Pons (tissue), 1 donor: ENCODE data around the gene ZNF318.
A peak's percentile ranks its signal among the peaks of the same experiment; 100 is the strongest.
"Not testable (repeated sequence)": the region's sequence is repeated elsewhere in the genome, so short reads cannot be mapped to it uniquely, and the experiment has no call there.

Source experiments
- DNase-seq: peaks from one replicate; pipeline ENCODE4 v3.0.0-alpha.2; 2016; ENCODE audit warnings: low spot score

ZNF318 gene

DNA sequence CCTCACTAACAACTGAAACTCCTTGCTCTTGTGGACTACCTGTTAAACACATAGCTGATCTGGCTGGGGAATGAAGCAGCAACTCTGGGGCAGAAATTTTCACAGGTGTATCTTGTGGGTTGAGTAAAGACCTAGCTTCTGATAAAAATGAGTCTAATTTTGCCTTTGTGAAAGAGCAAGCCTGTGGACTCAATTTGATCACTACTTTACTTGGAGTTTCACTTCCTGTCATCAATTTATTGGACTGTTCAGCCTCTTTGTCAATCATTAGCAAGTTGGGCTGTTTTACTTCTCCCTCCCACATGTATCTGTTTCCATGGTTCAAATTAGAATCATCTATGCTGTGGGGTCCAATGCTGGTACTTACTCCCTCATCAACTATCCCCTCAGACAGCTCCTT, 31.2 kb downstream of the ZNF318 start:
- no peak for DNase-seq

DNA sequence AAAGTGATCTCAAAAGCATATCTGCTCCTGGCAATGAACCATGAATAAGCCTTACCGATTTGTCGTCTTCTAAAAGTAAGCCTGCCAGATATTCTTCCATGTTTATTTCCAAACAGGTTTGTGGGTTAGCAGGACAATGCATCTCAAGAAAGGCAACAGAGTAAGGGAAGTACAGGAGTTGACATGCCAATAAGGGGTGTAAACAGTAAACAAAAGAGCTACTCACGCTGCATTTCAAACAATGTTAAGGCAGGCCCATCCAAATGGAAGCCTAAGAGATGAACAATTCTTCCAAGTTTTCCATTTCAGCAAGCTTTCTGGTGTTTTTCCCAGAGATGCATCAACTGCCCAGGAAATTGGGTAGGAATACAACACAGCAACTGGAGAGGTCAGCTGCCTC, 33.1 kb downstream of the ZNF318 start:
- peak; percentile 22 for DNase-seq

DNA sequence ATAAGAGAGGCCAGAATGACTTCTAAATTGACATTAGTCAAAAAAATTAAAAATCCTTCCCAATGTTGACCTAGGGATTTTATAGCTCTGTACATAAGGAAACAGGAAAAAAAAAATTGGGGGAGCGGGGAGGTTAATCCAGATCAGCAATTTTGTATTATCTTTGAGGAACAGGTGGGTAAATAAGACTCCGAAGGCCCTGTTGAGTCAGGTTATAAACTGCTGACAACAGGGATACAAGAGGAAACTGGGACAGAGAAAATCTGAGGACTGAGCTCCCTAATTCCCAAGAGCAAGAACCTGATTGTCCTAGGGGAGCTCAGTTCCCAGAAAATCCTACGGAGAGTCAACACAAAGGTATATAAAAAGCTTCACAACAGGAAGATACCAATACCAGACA, 34.0 kb downstream of the ZNF318 start:
- DNase-seq, result no peak

DNA sequence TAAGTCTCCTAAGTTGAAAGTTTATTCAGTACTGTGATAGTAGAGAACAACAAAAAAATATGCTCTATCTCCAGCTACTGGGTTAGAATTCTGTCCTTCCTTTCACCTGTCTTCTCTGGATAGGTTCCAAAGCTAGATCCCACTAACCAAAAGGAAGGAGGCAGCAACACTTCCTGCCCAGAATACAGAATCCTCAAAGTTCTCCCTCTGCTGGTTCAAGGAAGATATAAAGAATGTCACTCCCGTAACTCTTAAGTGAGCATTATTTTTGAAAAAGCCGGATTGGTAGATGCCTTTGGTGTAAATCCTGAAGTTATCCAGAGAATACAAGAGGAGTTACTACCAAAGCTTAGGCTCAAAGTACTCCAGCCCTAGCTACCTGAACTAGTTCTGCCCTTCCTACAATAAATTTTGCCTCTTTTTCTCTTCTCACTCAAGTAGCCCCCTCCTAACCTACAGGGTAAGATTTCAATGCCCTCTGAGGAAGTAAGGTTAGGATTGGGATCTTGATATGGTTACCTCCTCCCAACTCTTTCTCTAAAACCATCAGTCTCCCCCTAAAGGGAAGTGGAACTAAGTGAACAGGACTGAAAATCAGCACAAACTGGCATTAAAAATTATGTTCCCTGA, 34.9 kb downstream of the ZNF318 start:
- DNase-seq, result no peak

DNA sequence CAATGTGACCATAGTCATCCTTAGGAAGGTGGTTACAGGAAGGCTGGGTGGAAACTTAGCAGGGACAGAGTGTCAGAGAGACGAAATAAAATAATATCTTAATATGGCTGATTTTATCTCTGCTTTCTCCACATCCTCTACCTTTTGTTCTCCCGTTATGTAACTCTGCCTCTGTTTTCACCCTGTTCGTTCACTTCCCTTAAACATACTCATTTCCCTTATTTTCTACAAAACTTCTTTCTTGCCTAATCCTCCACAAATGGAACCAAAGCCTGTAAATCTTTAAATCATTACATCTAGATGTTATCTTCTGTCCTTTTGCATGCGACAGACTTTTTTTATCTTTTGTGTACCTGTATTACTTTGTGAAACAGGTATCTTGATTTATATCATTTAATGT, 37.6 kb downstream of the ZNF318 start:
- no peak for DNase-seq

DNA sequence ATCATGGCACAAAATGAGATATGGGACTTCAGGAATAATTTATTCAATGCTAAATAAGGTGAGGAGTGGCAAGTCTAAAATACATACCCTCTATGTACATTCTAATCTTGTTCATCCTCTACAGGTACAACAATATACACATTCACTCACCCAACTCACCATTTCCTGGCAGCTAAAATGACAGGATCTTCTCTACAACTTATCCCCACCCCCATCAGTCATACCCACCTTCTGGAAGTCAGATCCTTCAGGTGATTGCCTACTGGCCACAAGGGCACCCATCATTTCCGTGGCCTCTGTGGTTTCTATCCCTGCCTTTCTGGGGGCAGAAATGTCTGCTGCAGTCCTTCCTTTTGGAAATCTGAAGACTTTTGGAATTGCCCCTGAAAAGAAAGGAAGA, 38.0 kb downstream of the ZNF318 start:
- DNase-seq, result no peak

DNA sequence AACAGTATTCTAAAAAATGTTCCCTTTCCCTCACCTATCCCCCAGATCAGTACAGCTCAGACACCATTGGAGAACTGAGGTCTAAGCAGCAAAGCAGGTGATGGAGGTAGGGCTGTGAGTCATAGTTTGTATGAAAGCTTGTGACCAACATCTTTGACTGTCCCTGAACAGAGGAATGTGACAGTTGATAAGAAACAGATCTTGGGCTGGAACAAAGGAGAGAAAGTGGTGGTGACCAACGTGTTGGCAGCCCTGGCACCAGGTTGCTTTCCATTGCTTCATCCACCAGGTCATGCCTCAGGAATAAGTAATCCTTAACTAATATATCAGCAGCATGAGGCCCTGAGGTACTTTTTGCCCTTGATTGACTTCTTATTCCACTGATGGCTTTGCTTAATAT, 40.9 kb downstream of the ZNF318 start:
- no peak for DNase-seq

DNA sequence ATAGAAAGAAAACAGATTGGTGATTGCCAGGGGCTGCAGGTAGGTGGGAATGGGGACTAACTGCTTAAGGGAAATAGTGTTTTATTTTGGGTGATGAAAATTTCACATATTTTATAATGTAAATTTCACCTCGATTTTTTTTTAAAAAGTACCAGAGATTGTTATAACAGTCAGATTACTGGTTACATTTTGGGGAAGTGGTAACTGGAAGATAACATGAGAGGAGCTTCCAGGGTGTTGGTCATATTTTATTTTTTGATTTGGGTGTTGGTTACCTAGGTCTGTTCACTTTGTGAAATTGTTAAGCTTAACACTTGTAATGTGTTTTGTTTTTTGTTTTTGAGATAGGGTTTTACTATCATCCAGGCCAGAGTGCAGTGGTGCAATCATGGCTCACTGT, 43.6 kb downstream of the ZNF318 start:
- DNase-seq, result no peak

DNA sequence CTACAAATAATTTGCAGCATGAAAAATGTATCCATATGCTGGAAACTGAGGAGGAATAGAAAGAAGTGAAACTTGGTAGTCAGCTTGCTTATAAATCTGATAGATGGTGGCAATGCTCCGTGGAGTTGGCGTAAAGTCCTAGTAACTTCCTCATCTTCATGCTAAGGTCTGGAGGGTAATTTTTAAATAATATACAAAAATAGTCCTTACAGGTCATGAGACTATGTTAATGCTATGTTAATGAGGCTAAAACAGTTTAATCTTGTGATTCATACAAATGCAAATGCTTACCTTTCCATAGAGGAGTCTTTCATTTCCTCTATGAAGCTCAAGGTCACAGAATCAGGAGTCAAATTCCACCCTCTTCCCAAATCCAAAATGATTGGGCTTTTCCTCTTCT, 51.4 kb downstream of the ZNF318 start:
- DNase-seq, result no peak

DNA sequence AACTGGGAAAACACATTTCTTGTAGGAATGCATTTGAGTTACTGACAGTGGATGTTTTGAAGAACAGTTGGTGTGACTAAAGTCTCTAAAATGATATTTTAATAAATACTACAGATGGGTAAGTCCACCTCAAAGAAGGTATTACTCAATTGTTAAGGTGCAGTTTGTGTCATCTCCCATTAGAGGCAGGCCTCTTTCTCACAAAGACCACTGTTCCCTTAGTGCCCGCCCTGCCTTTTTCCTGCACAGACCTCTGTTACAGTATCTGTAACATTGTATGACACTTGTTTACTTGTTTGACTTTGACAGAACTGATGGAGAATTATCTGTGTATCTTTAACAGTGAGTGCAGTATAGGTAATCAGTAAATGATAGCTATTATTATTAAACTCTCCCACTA, 55.6 kb downstream of the ZNF318 start:
- DNase-seq, result no peak

DNA sequence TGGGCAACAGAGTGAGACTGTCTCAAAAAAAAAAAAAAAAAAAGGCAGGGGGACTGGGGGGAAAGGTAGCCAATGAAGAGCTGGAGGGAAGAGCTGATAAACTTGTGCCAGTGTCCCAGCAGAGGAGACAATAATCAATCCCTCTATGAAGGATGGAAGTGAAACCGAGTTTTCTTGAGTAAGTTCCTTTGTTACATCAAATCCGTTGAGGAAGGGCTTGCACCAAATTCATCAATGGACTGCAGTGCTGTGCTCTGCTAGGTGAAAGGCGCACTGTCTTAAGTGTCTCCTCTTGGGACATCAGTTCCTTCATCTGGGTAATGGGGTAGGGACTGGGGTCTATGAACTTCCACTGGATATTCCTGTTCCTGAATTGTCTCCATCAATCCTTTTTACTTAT, 57.8 kb downstream of the ZNF318 start:
- peak; percentile 19 for DNase-seq

DNA sequence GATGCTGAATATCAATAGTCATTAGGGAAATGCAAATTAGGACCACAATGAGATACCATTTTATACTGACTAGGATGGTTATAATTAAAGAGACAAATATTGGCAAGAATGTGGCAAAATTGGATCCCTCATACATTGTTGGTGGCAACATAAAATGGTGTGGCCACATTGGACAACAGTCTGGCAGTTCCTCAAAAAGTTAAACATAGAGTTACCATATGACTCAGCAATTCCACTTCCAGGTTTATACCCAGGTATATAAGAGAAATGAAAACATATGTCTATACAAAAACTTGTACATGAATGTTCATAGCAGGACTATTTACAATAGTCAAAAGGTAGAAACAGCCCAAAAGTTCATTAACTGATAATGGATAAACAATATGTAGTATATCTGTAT, 58.8 kb downstream of the ZNF318 start:
- DNase-seq, result no peak

DNA sequence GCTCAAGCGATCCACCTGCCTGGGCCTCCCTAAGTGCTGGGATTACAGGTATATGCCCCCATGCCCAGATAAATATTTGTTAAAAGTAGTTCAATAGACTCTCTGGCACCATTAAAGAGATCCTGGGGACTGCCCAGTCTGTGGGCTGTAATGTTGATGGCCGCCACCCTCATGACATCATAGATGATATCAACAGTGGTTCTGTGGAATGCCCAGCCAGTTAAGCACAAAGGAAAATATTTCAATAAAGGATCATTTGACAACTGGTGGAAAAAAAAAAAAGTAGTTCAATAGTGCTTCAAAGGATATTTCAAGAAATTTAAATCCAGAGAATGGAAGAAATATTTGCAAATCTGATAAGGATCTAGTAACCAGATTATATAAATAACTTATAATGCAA, 59.3 kb downstream of the ZNF318 start:
- DNase-seq, result no peak

DNA sequence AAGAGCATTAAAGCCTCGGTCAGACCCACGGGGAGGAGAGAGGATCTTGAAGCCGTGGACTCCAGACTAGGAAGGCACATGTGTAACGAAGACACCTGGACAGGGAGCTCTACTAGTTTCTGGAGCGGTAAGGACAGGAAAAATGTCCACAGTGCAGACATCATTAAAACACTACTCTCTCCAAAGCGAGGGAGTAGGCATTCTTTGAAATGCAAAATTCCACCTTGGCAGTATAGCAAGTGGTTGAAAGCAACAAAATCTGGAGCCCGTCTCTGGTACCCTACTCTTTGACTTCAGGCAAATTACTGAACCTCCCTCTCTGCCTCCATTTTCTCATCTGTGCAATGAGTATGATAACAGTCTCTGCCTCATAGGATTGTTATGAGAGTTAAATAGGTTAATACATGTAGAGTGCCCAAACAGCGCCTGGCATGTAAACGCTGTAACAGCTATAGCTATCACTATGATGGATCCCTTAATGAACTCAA, 60.4 kb downstream of the ZNF318 start:
- DNase-seq, result no peak

DNA sequence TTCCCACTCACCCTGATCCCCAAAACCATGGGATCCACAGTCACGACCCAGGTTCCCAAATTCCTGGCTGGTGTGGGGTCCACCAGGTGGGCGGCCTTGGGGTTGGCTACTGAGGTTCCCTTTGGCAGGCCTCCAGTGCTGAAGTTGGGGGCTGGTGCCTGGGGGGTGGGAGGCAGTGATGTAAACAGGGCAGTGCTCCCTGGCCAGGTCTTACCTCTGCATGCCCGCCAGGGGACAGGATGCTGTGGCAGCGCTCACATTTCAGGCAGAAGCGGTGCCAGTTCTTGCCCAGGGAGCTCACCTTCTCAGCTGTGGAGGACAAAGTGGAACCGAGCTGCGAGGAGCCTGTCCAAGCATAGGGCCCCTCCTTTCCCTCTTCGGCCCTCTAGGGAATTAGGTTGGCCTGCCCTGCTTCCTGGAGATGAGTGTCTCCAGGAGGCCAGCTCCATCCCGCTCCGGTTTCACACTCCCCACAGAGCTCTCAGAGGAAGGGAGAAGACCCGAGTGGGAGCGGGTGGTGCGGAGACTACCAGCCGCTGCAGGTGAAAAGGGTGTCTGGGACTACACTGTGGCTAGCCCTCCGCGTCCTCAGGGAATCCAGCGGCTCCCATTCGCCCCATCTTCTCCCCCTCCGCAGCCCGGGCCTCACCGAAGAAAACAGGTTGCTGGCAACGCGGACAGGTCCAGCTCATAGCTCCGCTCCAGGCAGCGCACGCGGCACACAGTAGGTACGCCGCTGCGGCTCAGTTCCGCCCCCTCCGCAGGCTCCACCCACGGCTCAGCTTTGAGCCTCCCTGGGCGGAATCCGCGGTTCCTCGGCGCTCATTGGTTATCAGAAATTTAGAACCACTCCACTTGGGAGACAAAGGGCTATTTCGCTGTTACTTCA, 61.1 kb downstream of the ZNF318 start, which contains the start of gene CRIP3:
TSS of gene CRIP3 (minus strand) at position 726 of the 889 bp plus-strand sequence. CDS start at position 692, 34 bp downstream.
- DNase-seq, result no peak

DNA sequence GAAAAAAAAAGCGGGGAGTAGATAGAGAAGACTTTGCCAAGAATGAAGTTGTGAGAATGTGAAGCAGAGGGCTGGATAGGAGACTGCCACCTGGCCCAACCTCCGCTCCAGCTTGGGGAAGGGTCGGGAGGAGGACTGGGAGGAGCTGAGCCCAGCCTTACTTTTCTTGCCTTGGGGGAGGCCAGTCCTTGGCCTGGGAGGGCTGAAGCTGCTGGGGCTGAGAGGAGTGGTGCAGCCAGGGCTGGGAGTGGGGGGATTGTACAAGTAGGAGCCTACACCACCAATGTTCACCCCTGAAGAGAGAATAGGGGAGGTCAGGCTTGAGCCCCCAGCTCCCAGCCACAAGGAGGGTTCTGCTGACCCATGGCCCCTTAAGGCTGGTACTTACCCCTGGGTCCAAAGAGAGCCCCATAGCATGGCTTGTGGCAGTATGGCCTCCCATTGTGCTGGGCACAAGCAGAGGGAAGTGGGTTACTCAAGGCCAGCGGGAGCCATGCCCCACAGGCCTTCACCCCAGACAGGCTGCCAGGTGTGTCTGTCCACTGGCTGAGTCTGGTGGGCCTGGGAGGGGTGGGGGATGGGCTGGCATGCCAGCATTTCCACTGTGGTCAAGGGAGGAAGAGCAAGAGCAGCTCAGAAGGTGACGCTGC, 61.9 kb downstream of the ZNF318 start:
- no peak for DNase-seq

DNA sequence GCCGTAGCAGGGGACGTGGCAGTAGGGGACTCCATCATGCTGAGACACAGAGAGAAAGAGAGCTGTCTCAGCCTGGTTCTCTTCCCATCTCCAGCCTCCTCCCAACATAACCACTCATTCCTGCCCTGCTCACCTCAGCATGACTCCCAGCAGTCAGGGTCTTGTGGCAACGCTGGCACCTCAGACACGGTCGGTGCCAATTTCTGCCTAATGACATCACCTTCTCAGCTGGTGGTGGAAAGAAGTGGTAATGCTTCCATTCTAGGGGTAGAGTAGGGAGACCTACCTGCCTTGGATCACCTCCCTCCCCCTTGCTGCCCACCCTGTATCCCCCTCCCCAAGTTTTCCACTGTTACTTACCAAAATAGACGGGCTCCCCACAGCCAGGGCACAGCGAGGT, 63.4 kb downstream of the ZNF318 start:
- DNase-seq, result no peak

DNA sequence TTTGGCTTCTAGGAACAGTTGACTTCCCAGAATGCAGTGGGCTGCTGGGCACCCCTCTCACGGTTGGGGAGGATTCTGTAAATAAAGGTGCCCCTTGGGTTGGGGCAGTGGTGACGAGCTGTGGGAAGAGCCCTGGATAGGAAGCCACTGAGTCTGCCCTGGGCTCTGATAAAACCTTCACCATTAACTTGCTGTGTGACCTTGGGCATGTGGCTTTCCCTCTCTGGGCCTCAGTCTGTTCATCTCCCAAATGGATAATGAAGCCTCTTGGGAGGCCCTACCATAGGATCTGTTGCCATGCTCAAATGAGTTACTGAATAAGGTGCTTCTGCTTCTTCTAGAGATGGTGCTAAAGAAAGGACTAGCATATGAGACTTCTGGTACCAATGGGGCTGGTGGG, 64.6 kb downstream of the ZNF318 start:
- DNase-seq, result no peak

DNA sequence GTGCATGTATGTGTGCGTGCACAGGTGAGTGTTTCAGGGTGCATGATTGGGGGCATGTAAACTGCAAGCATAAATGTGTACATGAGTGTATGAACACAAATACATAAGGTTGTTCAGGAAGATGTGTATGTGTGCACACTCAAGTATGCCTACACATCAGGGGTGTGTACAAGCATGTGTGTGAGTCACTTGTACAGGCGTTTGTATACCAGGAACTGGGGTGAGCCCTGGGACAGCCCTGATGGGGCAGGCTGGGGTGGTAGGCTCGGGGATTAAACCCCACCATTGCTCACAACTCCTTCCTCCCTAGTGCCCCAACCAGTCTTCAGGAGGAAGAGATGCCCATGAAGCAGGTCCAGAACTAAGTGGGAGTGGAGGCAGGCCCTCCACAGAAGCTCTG, 65.1 kb downstream of the ZNF318 start:
- DNase-seq, result no peak

DNA sequence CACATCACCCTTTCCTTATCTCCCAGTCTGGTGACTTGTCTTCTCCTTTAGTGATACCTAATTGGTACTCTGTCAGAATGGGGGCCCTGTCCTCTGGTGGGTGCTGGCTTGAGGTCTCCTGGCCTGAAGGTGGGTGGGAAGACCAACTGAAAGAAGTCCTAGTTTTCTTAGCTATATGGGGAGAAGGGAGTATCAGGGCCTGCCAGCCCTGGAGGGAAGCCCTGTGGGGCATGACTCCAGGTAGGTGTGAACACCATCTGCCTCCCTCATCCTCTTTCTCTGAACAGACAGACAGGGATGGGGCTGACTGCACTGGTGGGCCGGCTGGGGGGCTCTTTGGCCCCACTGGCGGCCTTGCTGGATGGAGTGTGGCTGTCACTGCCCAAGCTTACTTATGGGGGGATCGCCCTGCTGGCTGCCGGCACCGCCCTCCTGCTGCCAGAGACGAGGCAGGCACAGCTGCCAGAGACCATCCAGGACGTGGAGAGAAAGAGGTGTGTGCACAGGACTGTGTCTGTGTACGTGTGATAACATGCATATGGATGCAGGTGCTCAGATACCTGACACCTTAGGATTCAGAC, 65.6 kb downstream of the ZNF318 start:
- DNase-seq, result no peak

DNA sequence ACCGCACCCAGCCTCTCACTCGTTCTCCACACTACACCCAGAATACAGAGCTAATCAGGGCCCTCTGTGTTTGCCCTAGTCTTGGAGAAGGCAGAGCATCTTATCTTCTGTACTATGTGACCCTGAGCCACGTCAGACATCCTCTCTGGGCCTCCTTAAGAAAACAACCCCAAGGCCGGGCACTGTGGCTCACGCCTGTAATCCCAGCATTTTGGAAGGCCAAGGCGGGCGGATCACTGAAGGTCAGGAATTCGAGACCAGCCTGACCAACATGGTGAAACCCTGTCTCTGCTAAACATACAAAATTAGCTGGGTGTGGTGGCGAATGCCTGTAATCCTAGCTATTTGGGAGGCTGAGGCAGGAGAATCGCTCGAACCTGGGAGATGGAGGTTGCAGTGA, 66.4 kb downstream of the ZNF318 start:
- DNase-seq, result not testable (repeated sequence)

DNA sequence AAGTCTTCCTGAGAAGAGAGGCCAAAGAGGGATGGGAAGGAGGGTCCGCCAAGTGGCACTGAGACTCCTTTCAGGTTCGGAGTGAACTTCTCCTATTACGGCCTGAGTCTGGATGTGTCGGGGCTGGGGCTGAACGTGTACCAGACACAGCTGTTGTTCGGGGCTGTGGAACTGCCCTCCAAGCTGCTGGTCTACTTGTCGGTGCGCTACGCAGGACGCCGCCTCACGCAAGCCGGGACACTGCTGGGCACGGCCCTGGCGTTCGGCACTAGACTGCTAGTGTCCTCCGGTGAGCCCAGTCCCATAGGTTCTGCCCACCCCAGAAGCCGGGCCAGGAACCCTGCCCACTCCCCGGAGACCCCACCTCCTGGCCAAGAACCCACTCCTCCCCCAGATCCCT, 67.3 kb downstream of the ZNF318 start:
- no peak for DNase-seq
